HepG2 (cell line): ENCODE measurements around the gene ZFAND3. TPM values are rescaled to one million over a fixed set of nuclear protein-coding genes. Genes with fewer than 3 reads are reported as not detected.
A peak's percentile ranks its signal among the peaks of the same experiment; 100 is the strongest.
"Not testable (repeated sequence)": the region's sequence is repeated elsewhere in the genome, so short reads cannot be mapped to it uniquely, and the experiment has no call there.

Experiments used
- ATAC-seq: fragments of 200-7000 bp; cut with Tn5 transposase; 3 replicates; pipeline ENCODE4 v1.9.1; 2020; ENCODE audit warnings: mild to moderate bottlenecking, moderate library complexity
- BruUV-seq: library from RNA; stranded (reverse); fragments of 400-500 nt; replicated peaks from 2 replicates; lab custom pipeline; 2021; lab: Mats Ljungman, UMichigan
- CTCF ChIA-PET: fragments of 300-600 bp; formaldehyde crosslinking; extraction: SDS; loops from one replicate; lab custom pipeline; 2021; ENCODE audit warnings: low total read pairs, inconsistent platforms, low intra/inter-chr PET ratio; lab: Yijun Ruan, JAX
- POLR2A ChIA-PET: fragments of 350-600 bp; sonication (Branson Sonifier 250); formaldehyde crosslinking; loops from one replicate; lab custom pipeline; 2020; ENCODE audit warnings: antibody characterized with exemption, inconsistent platforms; lab: Yijun Ruan, JAX
- DNase-seq: peaks from one replicate; pipeline ENCODE4 v3.0.0-alpha.2; 2015; ENCODE audit warnings: low spot score
- FAIRE-seq: peaks from 3 replicates; lab custom pipeline; 2011; peaks lifted over from hg19 to GRCh38; lab: Jason Lieb, UNC
- H2AFZ ChIP-seq: one replicate; pipeline ENCODE4 v1.6.1; 2011; ENCODE audit warnings: low read length, inconsistent platforms
- H3K27ac ChIP-seq: fragments of 300-600 bp; 3 replicates; pipeline ENCODE4 v1.8.0; 2011; ENCODE audit warnings: mixed run types, mild to moderate bottlenecking, mixed read lengths, low read length, inconsistent platforms; ENCODE audit not compliant: insufficient read depth; ENCODE audit errors: extremely low read length
- H3K27me3 ChIP-seq, 2 experiments: fragments of 200-600 bp in 1 of 2; 2 replicates in 1 of 2; 3 replicates in 1 of 2; pipeline versions ENCODE4 v1.6.0 to v1.8.0; 2011; ENCODE audit warnings: low read length in 2 of 2, mild to moderate bottlenecking in 2 of 2, moderate library complexity in 2 of 2, inconsistent platforms in 1 of 2; ENCODE audit not compliant: insufficient read depth in 2 of 2, control insufficient read depth in 1 of 2
- H3K36me3 ChIP-seq, 2 experiments: fragments of 200-600 bp in 1 of 2; replicated peaks in 1 of 2; 2 replicates in 1 of 2; 3 replicates in 1 of 2; pipeline versions ENCODE4 v1.5.1 to v1.8.0; 2011; ENCODE audit warnings: low read length in 2 of 2, inconsistent platforms in 1 of 2; ENCODE audit not compliant: insufficient read depth in 2 of 2, control insufficient read depth in 1 of 2
- H3K4me1 ChIP-seq: 2 replicates; pipeline ENCODE4 v1.5.1; 2012; ENCODE audit warnings: low read length, inconsistent platforms; ENCODE audit not compliant: insufficient read depth
- H3K4me2 ChIP-seq: 2 replicates; pipeline ENCODE4 v1.6.0; 2011; ENCODE audit warnings: low read depth, low read length, inconsistent platforms
- H3K4me3 ChIP-seq, 3 experiments: fragments of 200-600 bp in 1 of 3; sonication (generic), shearing (Covaris generic) in 1 of 3; replicated peaks in 1 of 3; 2 replicates each; pipeline ENCODE4 v1.5.1; 2011 to 2016; ENCODE audit warnings: low read length in 3 of 3, inconsistent platforms in 2 of 3, low read depth in 2 of 3, mild to moderate bottlenecking in 2 of 3, control low read depth in 1 of 3, mixed read lengths in 1 of 3; ENCODE audit not compliant: insufficient read depth in 1 of 3
- H3K79me2 ChIP-seq: one replicate; pipeline ENCODE4 v1.6.1; 2011; ENCODE audit warnings: low read length, inconsistent platforms; ENCODE audit not compliant: insufficient read depth
- H3K9ac ChIP-seq: 2 replicates; pipeline ENCODE4 v1.6.0; 2011; ENCODE audit warnings: mild to moderate bottlenecking, low read depth, low read length, inconsistent platforms; ENCODE audit not compliant: insufficient read depth
- H3K9me3 ChIP-seq: 2 replicates; pipeline ENCODE4 v1.5.1; 2012; ENCODE audit warnings: mild to moderate bottlenecking, low read length
- H4K20me1 ChIP-seq: 2 replicates; pipeline ENCODE4 v1.6.0; 2011; ENCODE audit warnings: inconsistent platforms, mild to moderate bottlenecking, low read length, moderate library complexity; ENCODE audit not compliant: insufficient read depth
- NFYB ChIP-seq: sonication (generic); formaldehyde crosslinking; IDR thresholded peaks from 2 replicates; pipeline ENCODE4 v1.4.0; 2020; ENCODE audit warnings: missing genetic modification reagents
- NFYC ChIP-seq: IDR thresholded peaks from 2 replicates; pipeline ENCODE4 v1.6.1; 2016; ENCODE audit warnings: missing genetic modification reagents, missing compliant biosample characterization
- RBM22 ChIP-seq: fragments of 200-400 bp; formaldehyde crosslinking; optimal IDR thresholded peaks from 2 replicates; pipeline ENCODE3; 2017; ENCODE audit warnings: mild to moderate bottlenecking, low read length, moderate library complexity
- ZNF780A ChIP-seq: sonication (generic); formaldehyde crosslinking; IDR thresholded peaks from 2 replicates; pipeline ENCODE4 v1.8.0; 2022; ENCODE audit warnings: mild to moderate bottlenecking, missing genetic modification reagents, moderate library complexity
- WGBS: methylation state at CpG from one replicate; pipeline ENCODE4 v1.1.6; 2017; ENCODE audit warnings: low lambda C conversion rate; 5-methylcytosine and 5-hydroxymethylcytosine counted together
- in situ Hi-C: cut with HindIII; loops from 2 replicates; pipeline ENCODE4 v1.10.0; 2017; ENCODE audit warnings: low pct_unique_long_range_greater_than_20kb; ENCODE audit not compliant: extremely low pct_ligation_motif_present
- intact Hi-C: fragments of 100-400 bp; cut with micrococcal nuclease; formaldehyde crosslinking; loops from one replicate; pipeline ENCODE4 v1.10.0; 2022; ENCODE audit not compliant: unreplicated experiment
- polyA plus RNA-seq, 8 experiments: library from polyadenylated mRNA; depleted of rRNA in 3 of 8; stranded (reverse) in 7 of 8; unstranded in 1 of 8; fragments of >200 nt; fragmentation: Illumina TruSeq in 4 of 8; extraction: Trizol in 4 of 8; gene quantifications; 2 replicates each; pipeline versions ENCODE4 v1.2.1 to v1.2.3, GENCODE V29; 2011 to 2016; ENCODE audit warnings: low read depth in 4 of 8, missing spikeins in 1 of 8, mixed read lengths in 1 of 8; ENCODE audit not compliant: insufficient read depth in 1 of 8
- total RNA-seq, 5 experiments: library from RNA; depleted of rRNA; stranded (reverse); fragments of >200 nt; fragmentation: Illumina TruSeq; extraction: Trizol; gene quantifications; 2 replicates each; pipeline ENCODE4 v1.2.3, GENCODE V29; 2016; ENCODE audit warnings: low read depth in 1 of 5

Gene ZFAND3
- total and polyA plus RNA-seq, 2 of the 13 experiments (the other 11 are each of a cell fraction or from before 2014, with no cell fraction given), result 16.4 to 17.1 TPM

- FAIRE-seq (no peak), DNase-seq (no peak), ATAC-seq (no peak)
- Histone ChIP-seq H3K4me2 (no peak overlapping the region), H3K27me3 (no peaks in the 10 kb centered on the region), H3K4me3 (no peak overlapping the region), H2AFZ (no peak overlapping the region), H3K27ac (no peak overlapping the region), H3K36me3 (no peaks in the 10 kb centered on the region), H3K79me2 (peaks cover 28% of the 10 kb centered on the region), H4K20me1 (no peaks in the 10 kb centered on the region), H3K9ac (no peak overlapping the region), H3K4me1 (no peaks in the 10 kb centered on the region), H3K9me3 (no peaks in the 10 kb centered on the region)
- in situ Hi-C loops (no loop called here), intact Hi-C loops (no loop called here)
- POLR2A ChIA-PET, result no interaction called here
- BruUV-seq, result no TSS peak
- WGBS, result 96% methylated on average over 4 of the region's 4 CpGs
- CTCF ChIA-PET, result no interaction called here
- peak; percentile 15 for TF ChIP-seq RBM22
- TF ChIP-seq ZNF780A (CRISPR knock-in tag), result no peak
Observed at GRCh38 chr6:37960139-37960935, 140.8 kb downstream of the ZFAND3 start.

GRCh38 chr6:37962481-37963080, 143.1 kb downstream of the ZFAND3 start:
- FAIRE-seq, BruUV-seq, H3K36me3 ChIP-seq, H2AFZ ChIP-seq, H4K20me1 ChIP-seq, in situ Hi-C loops, ATAC-seq, H3K9me3 ChIP-seq, H3K4me1 ChIP-seq, H3K27me3 ChIP-seq, DNase-seq, intact Hi-C loops, CTCF ChIA-PET, H3K4me2 ChIP-seq, H3K27ac ChIP-seq, H3K4me3 ChIP-seq, POLR2A ChIA-PET, H3K9ac ChIP-seq: not testable (repeated sequence)
- WGBS, result 99% methylated on average over 17 of the region's 17 CpGs
- TF ChIP-seq NFYB (CRISPR knock-in tag) (peak; percentile 75), NFYC (CRISPR knock-in tag) (peak; percentile 46)
- peaks cover 13% of the 10 kb centered on the region for H3K79me2 ChIP-seq
